ENCODE measurements around the gene CAMKK2.
"Not testable (repeated sequence)": the region's sequence is repeated elsewhere in the genome, so short reads cannot be mapped to it uniquely, and the experiment has no call there.

The CAMKK2 gene

DNA sequence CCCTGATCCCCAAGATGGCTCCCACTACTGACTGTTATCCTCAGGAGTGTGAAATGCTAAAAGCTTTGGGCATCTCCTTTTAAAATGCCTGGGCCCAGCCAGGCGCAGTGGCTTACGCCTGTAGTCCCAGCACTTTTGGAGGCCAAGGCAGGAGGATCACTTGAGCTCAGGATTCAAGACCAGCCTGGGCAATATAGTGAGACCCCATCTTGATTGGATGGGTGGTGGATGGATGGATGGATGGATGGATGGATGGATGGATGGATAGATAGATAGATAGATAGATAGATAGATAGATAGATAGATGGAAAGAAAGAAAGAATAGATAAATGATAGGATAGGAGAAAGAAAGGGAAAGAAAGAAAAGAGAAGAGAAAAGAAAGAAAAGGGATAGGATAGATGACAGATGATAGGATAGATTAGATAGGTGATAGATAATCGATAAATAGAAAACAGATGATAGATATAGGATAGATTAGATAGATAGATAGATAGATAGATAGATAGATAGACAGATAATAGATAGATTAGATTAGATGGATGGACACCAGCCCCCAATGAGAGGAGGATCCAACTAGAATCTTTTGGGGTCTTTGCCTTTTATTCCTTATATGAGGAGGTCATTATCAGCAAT lies 77.0 kb downstream of the CAMKK2 start:
- no peak for DNase-seq

DNA sequence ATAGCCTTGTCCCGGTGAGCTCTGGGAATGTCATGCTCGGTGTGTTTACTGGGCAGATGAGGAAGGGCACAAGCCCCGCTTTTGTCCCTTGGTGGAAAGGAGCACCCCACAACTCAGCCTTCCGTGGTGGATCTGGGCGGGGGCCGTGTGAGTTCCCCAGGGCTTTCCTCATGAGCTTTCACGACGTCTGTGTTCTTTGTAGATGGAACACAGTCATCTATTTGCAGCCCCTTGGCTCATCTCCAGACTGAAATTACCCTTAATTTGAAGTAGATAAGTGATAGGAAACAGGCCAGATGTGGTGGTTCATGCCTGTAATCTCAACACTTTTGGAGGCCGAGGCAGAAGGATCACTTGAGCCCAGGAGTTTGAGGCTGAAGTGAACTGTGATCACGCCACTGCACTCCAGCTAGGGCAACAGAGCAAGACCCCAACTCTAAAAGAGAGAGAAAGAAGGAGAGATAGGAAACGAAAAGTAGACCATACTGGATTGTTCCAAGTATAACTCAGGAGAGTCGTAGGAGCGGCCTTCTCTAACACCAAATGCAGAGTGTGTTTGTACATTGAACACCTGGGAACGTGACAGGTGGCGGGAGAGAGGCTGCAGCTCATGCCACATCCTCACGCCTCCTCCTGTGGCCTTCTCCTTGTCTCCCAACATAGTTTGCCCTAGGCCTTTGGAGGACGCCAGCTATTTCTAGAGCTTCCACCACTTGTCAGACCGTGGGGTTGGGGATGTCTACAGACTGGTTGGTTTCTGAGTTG lies 77.7 kb downstream of the CAMKK2 start:
- peak; percentile 27 for DNase-seq

DNA sequence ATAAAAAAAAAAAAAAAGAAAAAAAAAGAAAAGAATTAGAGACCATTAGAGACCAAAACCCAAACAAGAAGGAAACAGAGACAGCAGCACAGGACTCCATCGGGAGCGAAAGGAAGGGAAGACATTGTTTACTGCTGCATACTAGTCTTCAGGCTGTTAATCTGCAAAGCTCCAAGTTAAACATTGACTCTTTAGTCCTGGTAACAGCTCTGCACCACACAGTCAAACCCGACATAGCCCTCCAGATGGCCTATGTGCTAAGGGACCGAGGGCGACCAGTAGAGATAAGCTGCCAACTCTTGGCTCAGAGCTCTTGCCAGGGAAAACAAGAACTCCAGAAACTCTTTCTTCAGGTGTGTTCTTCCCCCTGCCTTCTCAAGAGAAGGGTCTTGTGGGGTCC lies 78.7 kb downstream of the CAMKK2 start:
- no peak for DNase-seq

DNA sequence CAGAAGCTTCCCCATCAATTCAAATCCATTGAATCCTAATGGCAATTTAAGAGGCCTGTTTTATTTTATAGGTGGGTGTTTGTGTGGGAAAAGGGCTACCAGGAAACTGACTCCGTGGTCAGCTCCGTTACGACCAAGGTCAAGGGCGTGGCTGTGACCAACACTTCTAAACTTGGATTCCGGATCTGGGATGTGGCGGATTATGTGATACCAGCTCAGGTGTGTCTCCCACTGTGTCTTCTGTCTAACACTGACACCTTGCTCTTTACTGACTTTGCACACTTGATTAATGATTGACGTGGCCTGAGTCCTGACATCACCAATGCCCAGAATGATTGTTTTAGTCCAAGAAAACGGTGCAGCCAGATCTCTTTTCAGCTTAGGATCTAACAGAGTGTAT lies 79.4 kb downstream of the CAMKK2 start:
- DNase-seq = no peak

DNA sequence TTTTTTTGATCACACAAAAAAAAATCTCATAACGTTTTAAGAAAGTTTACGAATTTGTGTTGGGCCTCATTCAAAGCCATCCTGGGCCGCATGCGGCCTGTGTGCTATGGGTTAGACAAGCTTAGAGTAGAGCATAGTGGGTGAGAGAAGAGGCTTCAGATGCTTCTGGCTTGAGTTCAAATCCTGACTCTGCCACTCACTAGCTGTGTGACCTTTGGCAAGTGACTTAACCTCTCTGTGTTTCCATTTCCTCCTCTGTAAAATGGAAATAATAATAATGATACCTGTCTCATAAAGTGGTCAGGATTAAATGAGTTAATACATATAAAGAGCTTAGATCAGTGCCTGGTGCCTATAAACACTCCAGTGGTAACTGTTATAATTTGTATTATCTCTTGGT lies 80.4 kb downstream of the CAMKK2 start:
- DNase-seq = no peak

DNA sequence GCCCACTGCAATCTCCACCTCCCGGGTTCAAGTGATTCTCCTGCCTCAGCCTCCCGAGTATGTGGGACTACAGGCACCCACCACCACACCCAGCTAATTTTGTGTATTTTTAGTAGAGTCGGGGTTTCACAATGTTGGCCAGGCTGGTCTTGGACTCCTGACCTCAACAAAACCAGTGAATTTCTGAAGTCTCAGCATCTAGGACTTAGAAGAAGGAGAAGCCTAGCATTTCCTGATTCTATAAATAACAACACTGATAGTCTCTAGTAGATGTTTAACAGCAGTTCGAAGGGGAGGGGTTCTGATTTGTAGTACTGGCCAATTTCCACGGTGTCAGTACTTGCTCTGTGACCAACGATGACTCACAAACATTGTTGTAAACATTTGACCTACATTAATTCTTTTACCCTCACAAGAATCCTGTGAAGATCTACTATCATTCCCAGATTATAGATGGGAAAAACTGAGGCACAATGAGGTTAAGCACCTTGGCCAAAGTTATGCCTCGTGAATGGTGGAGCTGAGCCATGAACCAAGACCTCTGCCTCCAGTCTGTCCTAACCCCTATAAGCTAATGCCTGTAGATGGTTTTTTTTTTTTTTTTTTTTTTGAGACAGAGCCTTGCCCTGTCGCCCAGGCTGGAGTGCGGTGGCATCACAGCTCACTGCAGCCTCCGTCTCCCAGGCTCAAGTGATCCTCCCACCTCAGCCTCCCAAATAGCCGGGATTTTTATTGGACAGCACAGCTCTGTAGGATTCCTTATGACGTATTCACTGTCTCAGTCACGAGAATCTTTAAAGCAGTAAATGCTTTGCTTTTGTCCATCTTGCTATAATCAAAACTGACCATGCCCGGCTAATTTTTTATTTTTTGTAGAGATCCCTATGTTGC lies 81.4 kb downstream of the CAMKK2 start:
- DNase-seq = no peak

DNA sequence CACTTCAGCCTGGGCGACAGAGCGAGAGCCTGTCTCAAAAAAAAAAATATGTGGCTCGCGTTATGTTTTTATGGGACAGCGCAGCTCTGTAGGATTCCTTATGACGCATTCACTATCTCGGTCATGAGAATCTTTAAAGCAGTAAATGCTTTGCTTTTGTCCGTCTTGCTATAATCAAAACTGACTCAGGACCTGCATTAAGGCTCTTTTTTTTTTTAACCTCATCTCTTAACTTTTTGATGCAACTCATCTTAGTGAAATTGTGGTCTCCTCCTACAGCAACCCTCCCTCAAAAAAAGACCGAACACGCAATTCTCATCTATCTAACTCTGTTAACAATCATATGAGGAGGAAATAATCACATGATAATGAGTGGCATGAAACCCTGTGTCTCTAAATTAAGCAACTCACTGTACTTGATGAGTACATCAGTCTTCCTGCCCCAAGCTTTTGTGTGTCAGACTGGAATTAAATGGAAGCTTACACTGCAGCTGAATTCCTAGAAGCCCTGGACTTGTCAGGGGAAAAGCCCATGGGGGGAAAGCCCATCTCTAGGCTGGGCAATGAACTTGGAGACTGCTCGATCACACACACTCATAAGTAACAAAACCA lies 82.2 kb downstream of the CAMKK2 start:
- DNase-seq = no peak

DNA sequence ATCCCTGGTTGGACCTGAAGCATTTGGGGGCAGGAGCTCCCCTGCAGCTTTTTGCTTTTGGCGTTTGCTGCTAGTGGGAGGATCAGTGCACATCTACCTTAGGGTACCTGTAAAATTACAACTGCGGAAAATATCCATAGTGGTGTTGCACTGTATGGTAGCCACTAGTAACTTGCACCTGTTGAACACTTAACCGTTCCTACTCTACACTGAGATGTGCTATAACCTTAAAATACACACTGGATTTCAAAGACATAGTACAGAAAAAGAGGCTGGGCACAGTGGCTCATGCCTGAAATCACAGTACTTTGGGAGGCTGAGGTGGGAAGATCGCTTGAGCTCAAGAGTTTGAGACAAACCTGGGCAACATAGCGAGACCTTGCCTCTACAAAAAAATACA lies 83.6 kb downstream of the CAMKK2 start:
- no peak for DNase-seq

DNA sequence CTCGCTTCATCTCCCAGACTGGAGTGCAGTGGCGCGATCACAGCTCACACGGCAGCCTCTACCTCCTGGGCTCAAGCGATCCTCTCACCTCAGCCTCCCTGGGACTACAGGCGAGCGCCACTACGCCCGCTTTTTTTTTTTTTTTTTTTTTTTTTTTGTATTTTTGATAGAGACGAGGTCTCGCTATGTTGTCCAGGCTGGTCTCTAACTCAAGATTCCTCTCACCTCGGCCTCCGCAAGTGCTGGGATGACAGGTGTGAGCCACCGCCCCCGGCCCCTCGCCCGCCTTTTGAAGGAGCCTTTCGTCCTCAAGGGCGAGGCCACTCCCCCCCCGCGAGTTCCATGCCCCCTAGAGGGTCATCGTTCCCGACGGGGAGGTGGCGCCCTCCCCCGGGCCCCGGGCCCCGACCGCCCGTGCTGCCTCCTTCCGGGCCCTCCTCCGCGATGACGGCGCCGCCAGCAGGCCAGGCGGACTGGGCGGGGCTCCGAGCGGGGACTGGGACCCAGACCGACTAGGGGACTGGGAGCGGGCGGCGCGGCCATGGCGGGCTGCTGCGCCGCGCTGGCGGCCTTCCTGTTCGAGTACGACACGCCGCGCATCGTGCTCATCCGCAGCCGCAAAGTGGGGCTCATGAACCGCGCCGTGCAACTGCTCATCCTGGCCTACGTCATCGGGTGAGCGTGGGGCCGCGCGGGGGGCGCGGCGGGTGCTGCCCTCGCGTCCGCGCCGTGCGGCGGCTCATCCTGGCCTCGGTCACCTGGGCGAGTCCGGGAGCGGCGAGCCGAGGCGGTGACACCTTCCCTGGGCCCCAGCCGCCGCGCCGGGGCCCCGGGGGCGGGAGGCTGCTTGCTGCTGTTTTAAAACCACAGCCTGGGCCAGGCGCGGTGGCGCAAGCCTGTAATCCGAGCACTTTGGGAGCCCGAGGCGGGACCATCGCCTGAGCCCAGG lies 86.6 kb downstream of the CAMKK2 start, which contains the start of gene P2RX4:
P2RX4 (plus strand) TSS at position 506 of the 949 bp plus-strand sequence; CDS start at position 542, 36 bp downstream.
- peak; percentile 80 for DNase-seq

DNA sequence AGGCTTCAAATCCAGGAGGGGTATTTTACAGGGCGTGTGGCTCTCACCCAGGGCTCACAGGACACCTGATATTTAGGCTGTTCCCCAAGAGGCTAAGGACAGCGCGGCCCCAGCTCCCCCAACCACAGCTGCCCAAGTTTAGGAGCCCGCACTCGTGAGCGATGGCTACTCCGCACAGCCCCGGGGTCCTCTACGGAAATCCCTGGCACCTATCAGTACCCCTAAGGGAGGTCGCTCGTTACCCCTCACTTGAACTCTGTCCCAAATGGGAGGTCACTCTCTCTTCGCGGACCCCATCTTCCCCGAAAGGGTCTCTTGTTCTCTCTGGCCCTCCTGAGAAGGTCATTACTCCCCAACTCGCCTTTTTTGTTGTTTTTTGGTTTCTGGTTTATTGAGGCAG lies 87.3 kb downstream of the CAMKK2 start:
- DNase-seq = no peak

DNA sequence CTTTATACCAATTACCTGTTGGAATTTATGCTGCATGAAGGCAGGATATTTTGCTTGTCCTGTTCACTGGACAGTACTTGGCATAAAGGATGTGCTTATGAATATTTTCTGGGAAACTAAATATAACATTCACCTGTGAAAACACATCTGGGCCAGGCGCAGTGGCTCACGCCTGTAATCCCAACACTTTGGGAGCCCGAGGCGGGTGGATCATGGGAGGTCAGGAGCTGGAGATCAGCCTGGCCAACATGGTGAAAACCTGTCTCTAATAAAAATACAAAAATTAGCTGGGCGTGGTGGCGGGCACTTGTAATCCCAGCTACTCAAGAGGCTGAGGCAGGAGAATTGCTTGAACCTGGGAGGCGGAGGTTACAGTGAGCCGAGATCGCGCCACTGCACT lies 87.9 kb downstream of the CAMKK2 start:
- not testable (repeated sequence) for DNase-seq

DNA sequence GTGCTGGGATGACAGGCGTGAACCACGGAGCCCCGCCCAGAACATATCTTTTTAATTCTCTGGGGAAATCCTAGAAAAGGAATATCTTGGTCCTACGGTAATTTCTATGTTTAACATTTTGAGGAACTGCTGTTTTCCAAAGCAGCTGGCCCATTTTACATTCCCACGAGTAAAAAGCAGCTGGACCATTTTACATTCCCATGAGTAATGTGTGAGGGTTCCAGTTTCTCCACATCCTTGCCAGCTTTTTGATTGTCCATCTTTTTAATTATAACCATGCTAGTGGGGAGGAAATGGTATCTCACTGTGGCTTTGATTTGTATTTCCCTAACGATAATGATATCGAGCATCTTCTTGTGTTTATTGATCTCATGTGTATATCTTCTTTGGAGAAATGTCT lies 91.0 kb downstream of the CAMKK2 start:
- no peak for DNase-seq

DNA sequence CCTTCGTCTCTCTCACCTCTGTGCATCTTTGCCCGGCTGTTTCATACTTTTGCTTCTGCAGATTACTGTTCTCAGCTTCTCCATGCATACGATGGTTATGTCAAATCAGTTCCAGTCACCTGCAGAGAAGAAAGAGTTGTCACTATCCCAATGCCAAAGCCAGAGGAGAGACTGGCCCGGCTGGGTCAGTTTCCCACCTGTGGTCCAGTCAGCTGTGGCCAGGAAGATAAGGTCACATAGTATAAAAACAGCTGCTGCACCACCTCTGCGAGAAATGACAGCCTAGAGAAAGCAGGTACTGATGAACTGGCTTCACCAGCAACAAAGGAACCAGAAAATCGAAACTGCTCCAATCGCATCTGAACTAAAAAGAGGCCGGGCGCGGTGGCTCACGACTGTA lies 93.0 kb downstream of the CAMKK2 start:
- no peak for DNase-seq

DNA sequence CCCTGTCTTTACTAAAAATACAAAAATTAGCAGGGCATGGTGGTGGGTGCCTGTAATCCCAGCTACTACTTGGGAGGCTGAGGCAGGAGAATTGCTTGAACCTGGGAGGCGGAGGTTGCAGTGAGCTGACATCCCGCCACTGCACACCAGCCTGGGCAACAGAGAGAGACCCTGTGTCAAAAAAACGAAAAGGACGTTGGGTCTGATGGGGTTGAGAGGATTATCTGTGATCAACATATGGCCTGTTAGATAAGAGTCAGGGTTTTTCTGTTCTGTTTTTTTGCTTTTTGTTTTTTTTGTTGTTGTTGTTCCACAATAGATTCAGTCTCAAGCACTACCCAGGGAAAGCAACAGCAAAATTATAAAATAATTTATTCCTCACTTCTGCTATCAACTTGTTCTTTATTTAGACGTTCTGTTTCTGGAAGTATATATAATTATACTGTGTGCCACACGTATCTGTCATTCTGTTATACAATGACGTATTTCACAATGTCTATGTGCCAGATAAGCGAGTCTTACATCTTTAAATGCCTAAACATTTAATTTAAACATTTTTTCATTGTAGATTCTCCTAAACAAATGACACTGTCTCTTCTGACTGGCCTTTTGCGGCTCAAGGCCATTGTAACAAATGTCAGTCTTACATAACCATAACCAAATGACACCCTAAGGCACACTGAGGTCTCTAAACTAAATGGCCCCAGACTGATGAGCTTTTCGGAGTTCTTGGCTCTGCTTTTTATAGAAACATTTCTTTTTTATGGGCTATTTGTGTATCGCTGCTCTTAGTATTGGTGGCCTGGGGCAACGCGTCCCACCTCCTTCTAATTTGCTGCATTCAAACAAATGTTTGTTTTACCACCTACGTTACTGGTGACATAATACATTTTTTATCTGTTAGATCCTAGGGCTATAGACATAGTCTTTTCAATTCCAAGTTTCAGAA lies 93.8 kb downstream of the CAMKK2 start:
- no peak for DNase-seq

DNA sequence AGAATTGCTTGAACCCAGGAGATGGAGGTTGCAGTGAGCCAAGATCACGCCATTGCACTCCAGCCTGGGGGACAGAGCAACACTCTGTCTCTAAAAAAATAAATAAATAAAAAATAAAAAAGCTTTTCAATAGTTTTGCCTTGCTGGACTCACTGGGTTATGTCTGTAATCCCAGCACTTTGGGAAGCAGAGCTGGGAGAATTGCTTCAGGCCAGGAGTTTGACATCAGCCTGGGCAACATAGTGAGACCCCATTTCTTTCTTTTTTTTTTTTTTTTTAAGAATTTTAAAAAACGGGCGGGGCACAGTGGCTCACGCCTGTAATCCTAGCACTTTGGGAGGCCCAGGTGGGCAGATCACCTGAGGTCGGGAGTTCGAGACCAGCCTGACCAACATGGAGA lies 95.4 kb downstream of the CAMKK2 start:
- not testable (repeated sequence) for DNase-seq

DNA sequence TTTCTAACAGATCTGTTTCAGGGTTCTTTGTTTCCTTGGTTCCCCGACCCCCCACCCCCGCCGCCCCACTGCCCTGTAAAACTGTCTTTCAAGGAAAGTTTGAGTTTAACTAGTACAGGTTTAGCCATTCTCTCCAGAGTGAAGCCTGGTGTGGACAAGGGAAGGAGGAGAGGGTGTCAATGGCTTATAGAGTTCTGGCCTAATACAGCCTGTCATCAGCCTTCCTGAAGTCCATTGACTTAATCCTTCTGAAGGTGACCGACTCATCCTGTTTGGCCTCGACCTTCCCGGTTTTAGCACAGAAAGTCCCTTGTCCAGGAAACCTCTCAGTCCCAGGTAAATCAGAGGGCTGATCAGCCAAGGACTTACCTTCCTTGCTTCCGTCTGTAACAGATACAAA lies 97.6 kb downstream of the CAMKK2 start:
- DNase-seq = no peak

DNA sequence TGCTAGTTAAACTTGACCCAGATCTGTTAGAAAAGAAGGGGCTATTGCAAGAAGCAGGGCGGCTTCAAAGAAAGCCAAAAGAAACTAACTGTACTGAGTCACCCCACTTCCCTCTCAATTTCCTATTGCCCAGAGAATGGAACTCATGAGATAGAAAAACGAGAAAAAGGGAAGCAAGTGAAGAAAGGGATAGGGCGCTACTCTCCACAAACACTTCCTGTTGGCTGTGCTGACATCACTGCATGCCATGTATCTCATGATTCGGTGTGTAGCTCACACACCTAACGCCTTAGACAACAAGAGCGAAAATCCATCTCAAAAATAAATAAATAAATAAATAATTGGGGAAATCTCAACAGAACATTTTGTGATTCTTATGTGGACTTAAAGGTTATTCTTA lies 99.6 kb downstream of the CAMKK2 start:
- no peak for DNase-seq

DNA sequence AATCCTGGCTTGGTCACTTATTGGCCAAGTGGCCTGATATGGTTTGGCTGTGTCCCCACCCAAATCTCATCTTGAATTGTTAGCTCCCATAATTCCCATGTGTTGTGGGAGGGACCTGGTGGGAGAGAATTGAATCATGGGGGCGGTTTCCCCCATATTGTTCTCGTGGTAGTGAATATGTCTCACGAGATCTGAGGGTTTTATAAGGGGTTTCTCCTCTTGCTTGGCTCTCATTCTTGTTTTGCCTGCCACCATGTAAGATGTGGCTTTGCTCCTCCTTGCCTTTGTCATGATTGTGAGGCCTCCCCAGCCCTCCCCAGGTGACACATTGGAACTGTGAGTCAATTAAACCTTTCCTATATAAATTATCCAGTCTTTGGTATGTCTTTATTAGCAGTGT lies 105.4 kb downstream of the CAMKK2 start:
- DNase-seq = no peak

DNA sequence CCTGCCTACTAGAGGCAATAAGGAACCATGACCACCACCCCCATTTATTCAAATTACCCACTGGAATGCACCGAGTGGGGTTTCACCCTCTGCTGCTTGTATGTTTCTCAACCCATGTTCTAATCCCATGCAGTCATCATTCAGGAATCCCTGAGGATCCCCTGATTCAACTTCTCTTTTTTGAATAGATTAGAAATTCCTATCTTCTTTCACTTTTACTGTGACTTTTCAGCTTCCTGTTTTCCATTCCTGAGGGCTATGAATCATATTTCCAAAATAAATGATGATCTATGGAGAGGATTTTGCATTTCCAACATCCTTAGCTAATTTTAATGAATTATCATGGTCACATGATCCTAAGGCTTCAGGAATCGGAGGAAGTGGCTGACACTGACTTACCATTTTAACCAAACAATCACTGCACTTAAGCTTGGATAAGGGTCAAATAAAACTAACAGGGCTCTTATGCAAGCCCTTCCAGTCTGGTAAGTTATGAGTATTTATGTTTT lies 105.9 kb downstream of the CAMKK2 start:
- no peak for DNase-seq

DNA sequence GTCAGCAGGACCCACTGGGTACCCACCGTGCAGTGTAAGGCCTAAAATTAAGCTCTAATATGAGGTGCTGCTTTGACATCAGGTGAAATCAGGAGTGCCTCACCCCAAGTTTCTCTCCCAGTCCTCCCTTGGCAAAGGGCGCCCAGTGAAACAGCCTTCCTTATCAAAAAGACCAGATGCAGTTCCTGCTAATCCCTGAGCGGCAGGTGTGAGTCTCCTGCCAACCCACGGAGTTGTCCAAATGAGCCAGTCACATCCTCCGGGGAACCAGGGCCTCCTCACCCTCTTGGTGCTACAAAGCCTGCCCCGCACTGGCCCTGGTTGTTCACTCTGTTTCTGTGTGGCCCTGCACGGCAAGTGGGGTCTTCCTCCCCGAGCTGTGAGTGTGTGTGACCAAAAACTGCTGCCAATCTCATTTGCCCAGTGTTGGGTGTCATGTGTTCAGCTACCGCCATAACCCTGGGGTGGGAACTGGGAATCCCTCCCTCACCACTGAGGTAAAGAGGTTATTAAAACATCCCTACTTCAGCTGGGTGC lies 106.8 kb downstream of the CAMKK2 start:
- DNase-seq = no peak
